ACC112 (cell line): ENCODE results near the gene DCHS1.

Experiments
- H2AFZ ChIP-seq: fragments of 200-600 bp; sonication (generic); one replicate; pipeline ENCODE4 v1.6.0; 2017; ENCODE audit warnings: antibody characterized with exemption, low read length; ENCODE audit not compliant: unreplicated experiment
- H3K27ac ChIP-seq: fragments of 200-600 bp; sonication (generic); 2 replicates; pipeline ENCODE4 v1.5.1; 2014; ENCODE audit warnings: low read depth, mild to moderate bottlenecking, antibody characterized with exemption, low read length, moderate library complexity
- H3K27me3 ChIP-seq: fragments of 200-600 bp; sonication (generic); 2 replicates; pipeline ENCODE4 v1.6.1; 2014; ENCODE audit warnings: mild to moderate bottlenecking, antibody characterized with exemption, low read length, moderate library complexity, mixed read lengths; ENCODE audit not compliant: insufficient read depth
- H3K36me3 ChIP-seq: fragments of 200-600 bp; sonication (generic); 2 replicates; pipeline ENCODE4 v1.6.1; 2016; ENCODE audit warnings: mild to moderate bottlenecking, antibody characterized with exemption, low read length, moderate library complexity, mixed read lengths; ENCODE audit not compliant: insufficient read depth
- H3K4me1 ChIP-seq: fragments of 200-600 bp; sonication (generic); one replicate; pipeline ENCODE4 v1.6.1; 2016; ENCODE audit warnings: low read length, mixed read lengths; ENCODE audit not compliant: insufficient read depth, unreplicated experiment, control insufficient read depth
- H3K4me3 ChIP-seq: fragments of 200-600 bp; sonication (generic); 2 replicates; pipeline ENCODE4 v1.5.1; 2014; ENCODE audit warnings: mild to moderate bottlenecking, low read depth, low read length
- H3K79me2 ChIP-seq: fragments of 200-600 bp; sonication (generic); one replicate; pipeline ENCODE4 v1.6.0; 2016; ENCODE audit warnings: low read length; ENCODE audit not compliant: control insufficient read depth, unreplicated experiment, insufficient read depth

The DCHS1 gene

GRCh38 chr11:6634534-6634933, 21.1 kb downstream of the DCHS1 start:
- Histone ChIP-seq H3K4me1 (peaks cover 17% of the 10 kb centered on the region), H3K27ac (no peak overlapping the region), H2AFZ (no peak overlapping the region), H3K36me3 (no peaks in the 10 kb centered on the region), H3K79me2 (no peaks in the 10 kb centered on the region), H3K27me3 (no peaks in the 10 kb centered on the region), H3K4me3 (no peak overlapping the region)

GRCh38 chr11:6633422-6634408, 21.9 kb downstream of the DCHS1 start:
- H3K4me1 ChIP-seq: peaks cover 17% of the 10 kb centered on the region
- no peaks in the 10 kb centered on the region for H3K36me3 ChIP-seq
- no peaks in the 10 kb centered on the region for H3K79me2 ChIP-seq
- no peak overlapping the region for H3K27ac ChIP-seq
- no peak overlapping the region for H2AFZ ChIP-seq
- no peaks in the 10 kb centered on the region for H3K27me3 ChIP-seq
- no peak overlapping the region for H3K4me3 ChIP-seq

GRCh38 chr11:6632116-6633073, 23.2 kb downstream of the DCHS1 start:
- H3K79me2 ChIP-seq: no peaks in the 10 kb centered on the region
- H3K27ac ChIP-seq: no peak overlapping the region
- H3K4me1 ChIP-seq: peaks cover 15% of the 10 kb centered on the region
- H3K36me3 ChIP-seq: no peaks in the 10 kb centered on the region
- no peak overlapping the region for H2AFZ ChIP-seq
- H3K4me3 ChIP-seq: no peak overlapping the region
- H3K27me3 ChIP-seq: no peaks in the 10 kb centered on the region

- Histone ChIP-seq H3K36me3 (no peaks in the 10 kb centered on the region), H3K27ac (no peak overlapping the region), H3K79me2 (no peaks in the 10 kb centered on the region), H2AFZ (no peak overlapping the region), H3K4me1 (peaks cover 15% of the 10 kb centered on the region), H3K27me3 (no peaks in the 10 kb centered on the region), H3K4me3 (no peak overlapping the region)
These were observed 24.2 kb downstream of the DCHS1 start for GRCh38 chr11:6631361-6631890.

- Histone ChIP-seq H3K4me3 (no peak overlapping the region), H3K4me1 (peaks cover 13% of the 10 kb centered on the region), H3K79me2 (no peaks in the 10 kb centered on the region), H3K27me3 (no peaks in the 10 kb centered on the region), H3K36me3 (no peaks in the 10 kb centered on the region), H3K27ac (no peak overlapping the region), H2AFZ (no peak overlapping the region)
These were observed 24.8 kb downstream of the DCHS1 start for GRCh38 chr11:6630632-6631291.

- no peaks in the 10 kb centered on the region for H3K36me3 ChIP-seq
These were observed 25.5 kb downstream of the DCHS1 start for GRCh38 chr11:6629892-6630631.

GRCh38 chr11:6629573-6629891, 26.1 kb downstream of the DCHS1 start:
- no peak overlapping the region for H3K4me3 ChIP-seq
- H3K27ac ChIP-seq: no peak overlapping the region
- no peaks in the 10 kb centered on the region for H3K79me2 ChIP-seq
- no peaks in the 10 kb centered on the region for H3K27me3 ChIP-seq
- no peaks in the 10 kb centered on the region for H3K36me3 ChIP-seq
- H3K4me1 ChIP-seq: peaks cover 4% of the 10 kb centered on the region
- no peak overlapping the region for H2AFZ ChIP-seq

More at GRCh38 chr11:6629892-6630631, 25.5 kb downstream of the DCHS1 start:
- Histone ChIP-seq H3K27ac (no peak overlapping the region), H3K27me3 (no peaks in the 10 kb centered on the region), H3K4me1 (peaks cover 6% of the 10 kb centered on the region), H3K4me3 (no peak overlapping the region), H3K79me2 (no peaks in the 10 kb centered on the region), H2AFZ (no peak overlapping the region)

- no peaks in the 10 kb centered on the region for H3K36me3 ChIP-seq
- H2AFZ ChIP-seq: no peak overlapping the region
- no peaks in the 10 kb centered on the region for H3K79me2 ChIP-seq
- H3K4me1 ChIP-seq: peaks cover 4% of the 10 kb centered on the region
- no peaks in the 10 kb centered on the region for H3K27me3 ChIP-seq
- H3K4me3 ChIP-seq: no peak overlapping the region
- H3K27ac ChIP-seq: no peak overlapping the region
These were observed 27.1 kb downstream of the DCHS1 start for GRCh38 chr11:6628526-6628925.

- Histone ChIP-seq H3K27ac (no peak overlapping the region), H3K27me3 (no peaks in the 10 kb centered on the region), H3K36me3 (no peaks in the 10 kb centered on the region), H3K79me2 (no peaks in the 10 kb centered on the region), H3K4me3 (peak overlapping the region; percentile 62), H3K4me1 (peaks cover 4% of the 10 kb centered on the region), H2AFZ (peak overlapping the region; percentile 90)
These were observed 27.8 kb downstream of the DCHS1 start for GRCh38 chr11:6627762-6628241.
